Muscle of leg (tissue), 11 donors: ENCODE measurements around the gene PRKAR2B. TPM values are rescaled to one million over a fixed set of nuclear protein-coding genes. Genes with fewer than 3 reads are reported as not detected.

Source experiments
- DNase-seq: peaks from one replicate; pipeline ENCODE4 v3.0.0; 2013
- H3K27ac ChIP-seq: one replicate; pipeline ENCODE4 v1.5.1; 2013; ENCODE audit warnings: mild to moderate bottlenecking, low read length, control low read depth
- H3K27me3 ChIP-seq: one replicate; pipeline ENCODE4 v1.6.1; 2013; ENCODE audit warnings: low read length; ENCODE audit not compliant: control insufficient read depth, insufficient read depth
- H3K36me3 ChIP-seq: one replicate; pipeline ENCODE4 v1.6.1; 2013; ENCODE audit warnings: low read length; ENCODE audit not compliant: control insufficient read depth, insufficient read depth
- H3K4me1 ChIP-seq: one replicate; pipeline ENCODE4 v1.6.1; 2013; ENCODE audit warnings: low read length; ENCODE audit not compliant: control insufficient read depth, insufficient read depth
- H3K4me3 ChIP-seq: one replicate; pipeline ENCODE4 v1.5.1; 2013; ENCODE audit warnings: low read length, control low read depth
- H3K9me3 ChIP-seq: replicated peaks from 2 replicates; pipeline ENCODE4 v1.6.1; 2013; ENCODE audit warnings: low read depth, low read length; ENCODE audit not compliant: control insufficient read depth
- WGBS: methylation state at CpG from one replicate; pipeline ENCODE4 v1.1.5; 2013; ENCODE audit warnings: missing lambda C conversion rate; ENCODE audit not compliant: insufficient coverage; 5-methylcytosine and 5-hydroxymethylcytosine counted together
- polyA plus RNA-seq, 8 donors: library from polyadenylated mRNA; unstranded; fragments of 120-200 nt; gene quantifications; one replicate each; pipeline versions ENCODE4 v1.2.1 to v1.2.3, GENCODE V29; 2013; ENCODE audit warnings: inconsistent platforms in 1 of 8, low replicate concordance in 1 of 8; ENCODE audit not compliant: insufficient read length in 8 of 8, insufficient read depth in 1 of 8
- total RNA-seq: library from RNA; stranded (reverse); fragments of 120-200 nt; gene quantifications from one replicate; pipeline ENCODE4 v1.2.4, GENCODE V29; 2013

The PRKAR2B gene
- total and polyA plus RNA-seq, 9 donors = 3.7 to 7.3 (median 4.8) TPM

GRCh38 chr7:107179326-107180164 is 135.0 kb downstream of the PRKAR2B start:
- WGBS = 67% methylated on average over 5 of the region's 14 CpGs
- Histone ChIP-seq H3K9me3 (no peaks in the 10 kb centered on the region), H3K27me3 (no peaks in the 10 kb centered on the region), H3K4me3 (no peak overlapping the region), H3K27ac (no peak overlapping the region), H3K36me3 (peaks cover 3% of the 10 kb centered on the region), H3K4me1 (no peaks in the 10 kb centered on the region)
- DNase-seq = no peak

GRCh38 chr7:107180378-107180777 is 135.9 kb downstream of the PRKAR2B start:
- peak overlapping the region; percentile 30 for H3K27ac ChIP-seq
- WGBS = 40% methylated on average over 1 of the region's 1 CpG
- H3K4me1 ChIP-seq = no peaks in the 10 kb centered on the region
- peaks cover 6% of the 10 kb centered on the region for H3K36me3 ChIP-seq
- H3K27me3 ChIP-seq = no peaks in the 10 kb centered on the region
- no peak overlapping the region for H3K4me3 ChIP-seq
- DNase-seq = peak; percentile 59
- H3K9me3 ChIP-seq = no peaks in the 10 kb centered on the region

- no peaks in the 10 kb centered on the region for H3K4me1 ChIP-seq
- H3K27ac ChIP-seq = no peak overlapping the region
- no CpG with 5 or more reads among the region's 5 CpGs for WGBS
Measured at GRCh38 chr7:107181172-107181571, 136.7 kb downstream of the PRKAR2B start.

DNA sequence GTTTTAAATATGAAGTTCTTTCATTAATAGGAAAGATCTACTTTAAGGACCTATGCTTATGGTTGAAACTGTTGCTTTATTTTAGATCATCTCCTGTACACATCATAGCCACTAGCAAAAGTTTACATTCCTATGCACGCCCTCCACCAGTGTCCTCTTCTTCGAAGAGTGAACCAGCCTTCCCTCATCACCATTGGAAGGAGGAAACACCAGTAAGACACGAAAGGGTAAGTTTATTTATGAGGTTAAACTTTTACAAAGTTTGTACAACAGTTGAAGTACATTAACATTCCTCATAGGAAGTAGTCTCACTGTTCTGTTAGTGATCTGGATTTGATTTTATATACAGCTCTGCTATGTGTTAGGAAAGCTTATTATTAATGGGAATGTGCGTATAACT is 141.2 kb downstream of the PRKAR2B start:
- no peaks in the 10 kb centered on the region for H3K4me1 ChIP-seq
- WGBS = no CpG with 5 or more reads among the region's 4 CpGs
- peaks cover 19% of the 10 kb centered on the region for H3K36me3 ChIP-seq
- DNase-seq = no peak
- no peaks in the 10 kb centered on the region for H3K9me3 ChIP-seq
- H3K27me3 ChIP-seq = no peaks in the 10 kb centered on the region
- H3K27ac ChIP-seq = no peak overlapping the region
- no peak overlapping the region for H3K4me3 ChIP-seq

More at GRCh38 chr7:107181172-107181571, 136.7 kb downstream of the PRKAR2B start:
- no peaks in the 10 kb centered on the region for H3K27me3 ChIP-seq
- H3K9me3 ChIP-seq = no peaks in the 10 kb centered on the region
- H3K36me3 ChIP-seq = peaks cover 8% of the 10 kb centered on the region
- no peak for DNase-seq
- H3K4me3 ChIP-seq = no peak overlapping the region

DNA sequence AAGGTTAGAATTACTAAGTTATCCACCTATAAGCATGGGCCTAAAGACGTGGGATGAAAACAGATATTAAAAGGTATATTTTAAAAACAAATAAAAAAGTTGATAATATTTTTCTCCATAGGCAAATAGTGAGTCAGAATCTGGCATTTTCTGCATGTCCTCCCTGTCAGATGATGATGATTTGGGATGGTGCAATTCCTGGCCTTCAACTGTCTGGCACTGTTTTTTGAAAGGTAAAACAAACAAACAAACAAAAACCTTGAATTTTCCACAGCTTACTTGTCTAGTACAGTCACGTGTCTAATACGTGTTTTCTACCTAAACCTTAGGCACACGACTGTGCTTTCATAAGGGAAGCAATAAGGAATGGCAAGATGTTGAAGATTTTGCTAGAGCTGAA is 141.7 kb downstream of the PRKAR2B start:
- Histone ChIP-seq H3K4me1 (no peaks in the 10 kb centered on the region), H3K4me3 (no peak overlapping the region), H3K27me3 (no peaks in the 10 kb centered on the region), H3K27ac (no peak overlapping the region), H3K9me3 (no peaks in the 10 kb centered on the region), H3K36me3 (peaks cover 23% of the 10 kb centered on the region)
- WGBS = no CpG with 5 or more reads among the region's 4 CpGs
- DNase-seq = no peak

- H3K36me3 ChIP-seq = peaks cover 26% of the 10 kb centered on the region
- no peak overlapping the region for H3K27ac ChIP-seq
- H3K9me3 ChIP-seq = no peaks in the 10 kb centered on the region
- no peak overlapping the region for H3K4me3 ChIP-seq
- no CpG with 5 or more reads among the region's 2 CpGs for WGBS
- no peaks in the 10 kb centered on the region for H3K4me1 ChIP-seq
- DNase-seq = no peak
- no peaks in the 10 kb centered on the region for H3K27me3 ChIP-seq
Measured at GRCh38 chr7:107187774-107188173, 143.3 kb downstream of the PRKAR2B start.

DNA sequence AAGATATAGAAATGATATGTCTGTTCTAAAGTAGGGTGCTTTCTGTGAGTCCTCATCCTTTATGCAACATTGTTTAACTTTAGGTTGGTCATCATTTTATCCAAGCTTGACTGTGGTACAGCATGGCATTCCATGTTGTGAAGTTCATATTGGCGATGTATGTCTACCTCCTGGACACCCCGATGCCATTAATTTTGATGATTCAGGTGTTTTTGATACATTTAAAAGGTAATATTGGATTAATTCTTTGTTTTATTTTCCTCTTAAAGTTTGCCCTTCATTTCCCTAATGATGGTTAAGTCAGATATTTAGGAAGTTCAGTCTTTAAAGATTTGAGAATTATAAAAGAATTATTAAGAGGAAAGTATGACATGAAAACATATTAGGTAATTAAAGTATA is 145.6 kb downstream of the PRKAR2B start:
- H3K27me3 ChIP-seq = no peaks in the 10 kb centered on the region
- no peak overlapping the region for H3K27ac ChIP-seq
- H3K36me3 ChIP-seq = peaks cover 23% of the 10 kb centered on the region
- no peaks in the 10 kb centered on the region for H3K4me1 ChIP-seq
- no peak overlapping the region for H3K4me3 ChIP-seq
- no peaks in the 10 kb centered on the region for H3K9me3 ChIP-seq
- WGBS = no CpG with 5 or more reads among the region's 2 CpGs
- DNase-seq = no peak

- WGBS = no CpG with 5 or more reads among the region's 1 CpG
- Histone ChIP-seq H3K4me1 (no peaks in the 10 kb centered on the region), H3K27me3 (no peaks in the 10 kb centered on the region), H3K9me3 (no peaks in the 10 kb centered on the region), H3K36me3 (peaks cover 40% of the 10 kb centered on the region), H3K4me3 (no peak overlapping the region), H3K27ac (no peak overlapping the region)
- DNase-seq = no peak
Measured at GRCh38 chr7:107194052-107194451, 149.5 kb downstream of the PRKAR2B start.

DNA sequence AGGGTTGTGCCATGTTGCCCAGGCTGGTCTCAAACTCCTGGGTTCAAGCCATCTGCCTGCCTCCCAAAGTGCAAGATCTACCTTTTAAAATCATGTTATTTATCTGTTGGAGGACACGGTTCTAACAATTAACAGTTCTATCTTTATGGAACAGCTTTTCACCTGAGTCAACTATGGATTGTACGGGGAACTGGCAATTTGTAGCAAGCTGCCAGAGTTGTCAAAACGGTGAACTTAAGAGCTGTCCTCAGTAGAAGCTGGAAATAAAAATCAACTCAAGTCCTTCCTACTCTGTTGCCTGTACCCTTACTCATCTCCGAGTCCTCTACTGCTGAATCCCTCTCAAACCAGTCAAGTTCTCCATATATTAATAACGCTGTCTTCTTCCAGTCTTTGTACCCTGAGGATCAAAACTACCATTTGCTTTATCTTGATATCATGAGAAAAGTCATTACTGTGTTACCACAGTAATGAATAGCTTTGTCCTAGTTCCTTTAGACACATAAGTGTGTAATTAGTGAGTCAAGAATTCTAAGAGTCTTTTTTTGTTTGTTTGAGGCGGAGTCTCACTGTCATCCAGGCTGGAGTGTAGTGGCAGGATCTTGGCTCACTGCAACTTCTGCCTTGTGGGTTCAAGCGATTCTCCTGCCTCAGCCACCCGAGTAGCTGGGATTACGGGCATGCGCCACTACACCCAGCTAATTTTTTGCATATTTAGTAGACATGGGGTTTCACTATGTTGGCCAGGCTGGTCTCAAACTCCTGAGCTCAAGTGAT is 152.5 kb downstream of the PRKAR2B start:
- WGBS = 80% methylated on average over 1 of the region's 10 CpGs
- DNase-seq = no peak
- H3K27ac ChIP-seq = no peak overlapping the region
- no peak overlapping the region for H3K4me3 ChIP-seq
- H3K9me3 ChIP-seq = no peaks in the 10 kb centered on the region
- peaks cover 42% of the 10 kb centered on the region for H3K36me3 ChIP-seq
- no peaks in the 10 kb centered on the region for H3K4me1 ChIP-seq
- no peaks in the 10 kb centered on the region for H3K27me3 ChIP-seq

DNA sequence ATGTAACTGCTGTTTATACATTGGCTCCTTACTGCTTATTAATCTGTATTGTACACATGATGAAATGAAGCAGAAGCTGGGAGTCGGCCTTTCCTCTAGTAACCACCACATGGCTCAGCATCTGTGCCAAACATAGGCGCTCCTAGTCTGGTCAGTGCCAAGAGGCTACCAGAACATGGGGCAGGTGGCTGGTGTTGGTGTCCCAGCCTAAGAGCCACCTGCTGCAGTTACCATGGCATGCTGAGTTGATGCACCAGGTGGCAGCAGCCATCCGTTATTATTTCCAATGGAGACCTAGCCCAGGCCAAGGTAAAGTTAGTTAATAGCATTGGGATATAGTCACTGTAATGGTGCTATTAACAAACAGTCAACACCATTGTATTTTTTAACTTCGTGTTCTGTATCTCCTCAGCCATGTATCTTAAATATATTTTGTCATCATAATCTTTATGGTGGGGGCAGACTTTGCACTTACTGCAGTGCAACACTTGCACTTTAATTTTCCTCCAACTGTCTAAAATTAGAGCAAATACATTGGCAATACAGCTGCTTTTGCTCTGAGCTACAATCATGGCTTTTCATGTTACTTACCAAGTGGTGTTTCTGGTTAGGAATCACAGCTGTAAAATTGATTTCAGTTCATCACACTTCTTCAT is 157.4 kb downstream of the PRKAR2B start:
- Histone ChIP-seq H3K27ac (no peak overlapping the region), H3K27me3 (no peaks in the 10 kb centered on the region), H3K36me3 (peaks cover 60% of the 10 kb centered on the region), H3K4me3 (no peak overlapping the region), H3K9me3 (no peaks in the 10 kb centered on the region), H3K4me1 (no peaks in the 10 kb centered on the region)
- WGBS = 88% methylated on average over 1 of the region's 4 CpGs
- DNase-seq = peak; percentile 55
